HG03135 (cell line): ENCODE data around the gene SPATA32.

Experiments used
- ATAC-seq: cut with Tn5 transposase; IDR thresholded peaks from one replicate; pipeline ENCODE4 v1.9.1; 2021; ENCODE audit warnings: mild to moderate bottlenecking, moderate library complexity; ENCODE audit not compliant: unreplicated experiment

The SPATA32 gene

DNA sequence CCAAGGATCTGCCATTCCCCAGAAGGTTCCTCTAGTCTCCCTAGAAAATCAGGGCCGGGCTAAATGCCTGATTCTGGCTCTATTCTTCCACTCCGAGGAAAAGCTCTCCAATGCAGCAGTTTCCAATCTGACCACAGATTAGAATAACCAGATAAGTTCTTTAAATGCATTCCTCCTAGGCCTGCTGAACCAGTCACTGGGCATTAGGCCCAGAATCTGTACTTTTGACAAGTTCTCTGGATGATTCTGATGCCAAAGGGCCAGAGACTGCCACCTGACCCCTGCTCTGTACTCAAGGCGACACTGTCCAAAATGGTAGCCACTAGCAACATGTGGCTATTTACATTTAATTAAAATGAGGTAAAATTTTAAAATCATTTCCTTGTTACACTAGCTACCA lies 32.6 kb upstream of the SPATA32 start:
- ATAC-seq: no peak

- ATAC-seq: no peak
These were observed 31.7 kb upstream of the SPATA32 start for GRCh38 chr17:45293413-45294211.

GRCh38 chr17:45292696-45293412 lies 31.0 kb upstream of the SPATA32 start:
- no peak for ATAC-seq

DNA sequence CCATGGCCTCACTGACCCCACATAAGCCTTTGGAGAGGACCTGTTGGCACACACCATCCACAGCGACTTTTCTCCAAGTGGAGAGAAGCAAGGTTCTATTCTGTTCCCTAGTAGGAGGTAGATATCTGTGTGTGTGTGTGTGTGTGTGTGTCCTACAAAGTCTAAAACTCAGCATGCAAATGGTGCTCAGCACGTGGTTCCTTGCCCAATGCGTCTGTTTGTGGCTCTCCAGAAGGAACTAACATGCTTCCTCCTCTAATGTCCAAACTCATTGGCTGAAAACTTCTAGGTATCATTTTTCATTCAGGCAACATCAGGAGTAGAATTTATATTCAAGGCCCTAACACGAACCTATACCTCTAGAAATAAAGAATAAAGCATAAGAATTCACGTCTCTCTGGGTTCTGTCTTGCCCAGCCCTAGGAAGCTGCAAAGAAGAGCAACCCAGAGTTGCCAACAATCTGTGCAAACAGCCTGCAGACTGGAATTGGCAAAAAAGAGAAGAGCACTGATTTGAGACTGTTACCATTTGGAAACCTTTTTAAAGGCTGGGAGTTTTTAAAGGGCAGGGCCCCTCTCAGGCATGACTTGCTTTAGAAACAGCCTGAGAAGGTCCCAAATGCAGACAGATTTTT lies 29.4 kb upstream of the SPATA32 start:
- no peak for ATAC-seq

- no peak for ATAC-seq
These were observed 28.4 kb upstream of the SPATA32 start for GRCh38 chr17:45290269-45290765.

GRCh38 chr17:45289301-45290268 lies 27.7 kb upstream of the SPATA32 start:
- no peak for ATAC-seq

DNA sequence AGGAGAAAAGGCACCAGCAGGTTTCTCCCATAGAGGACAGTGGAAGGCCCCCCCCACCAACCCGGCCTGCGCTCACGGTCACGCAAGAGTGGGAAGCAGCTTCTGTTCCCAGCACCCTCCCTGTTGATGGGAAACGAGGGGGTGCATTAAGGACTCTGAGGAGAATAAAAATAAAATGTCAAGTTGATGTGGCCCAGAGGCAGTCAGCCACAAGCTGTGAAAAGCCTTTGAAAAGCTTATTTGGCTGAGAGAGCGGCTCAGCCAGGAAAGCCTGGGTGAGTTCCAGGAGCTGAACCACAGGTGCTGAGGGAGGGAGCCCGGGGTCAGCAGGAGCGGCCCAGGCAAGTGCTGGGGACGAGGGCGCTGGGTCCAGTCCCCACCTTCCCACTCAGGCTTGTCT lies 26.9 kb upstream of the SPATA32 start:
- ATAC-seq: no peak

DNA sequence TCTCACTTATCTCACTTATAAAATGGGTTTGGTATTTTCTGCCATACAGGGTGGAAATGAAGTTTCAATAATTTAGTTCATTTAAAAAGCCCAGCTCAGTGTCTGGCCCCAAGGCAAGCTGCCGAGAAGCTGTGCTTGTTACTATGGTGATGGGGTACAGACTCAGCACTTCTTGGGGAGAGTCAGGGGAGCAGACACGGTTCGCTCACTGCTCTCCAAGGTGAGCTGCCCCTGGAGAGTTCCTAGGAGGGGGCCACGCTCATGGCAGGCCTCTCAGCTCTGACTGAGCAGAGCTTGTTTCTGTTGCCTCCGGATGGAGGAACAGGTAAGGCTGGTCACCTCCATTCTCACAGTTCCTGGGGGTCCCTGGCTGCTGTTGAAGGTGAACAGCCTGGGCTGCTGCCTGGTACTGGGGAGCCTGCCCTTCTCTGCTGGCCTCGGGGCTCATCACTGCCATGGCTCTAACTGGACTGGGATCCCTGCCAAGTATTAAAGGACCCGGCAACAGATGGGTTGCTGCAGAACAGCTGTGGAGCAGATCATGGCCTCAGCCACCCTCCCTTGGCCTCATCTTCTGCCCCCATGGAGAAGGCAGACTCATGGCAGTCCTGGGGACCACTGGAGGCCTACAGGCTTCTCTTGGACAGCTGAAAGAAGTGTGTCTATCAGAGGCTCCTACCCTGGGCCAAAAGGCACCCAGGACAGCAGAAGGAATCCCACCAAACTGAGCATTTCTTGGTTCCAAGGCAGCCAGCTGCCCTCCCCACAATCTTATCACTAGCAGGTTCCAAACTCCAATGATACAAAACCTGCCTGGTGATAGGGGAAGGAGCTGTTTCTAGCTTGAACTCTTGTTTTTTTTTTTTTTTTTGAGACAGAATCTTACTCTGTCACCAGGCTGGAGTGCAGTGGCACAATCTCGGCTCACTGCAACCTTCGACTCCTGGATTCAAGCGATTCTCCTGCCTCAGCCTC lies 25.9 kb upstream of the SPATA32 start:
- no peak for ATAC-seq

GRCh38 chr17:45286286-45286685 lies 24.4 kb upstream of the SPATA32 start:
- ATAC-seq: no peak

GRCh38 chr17:45284176-45285140 lies 22.6 kb upstream of the SPATA32 start:
- no peak for ATAC-seq

DNA sequence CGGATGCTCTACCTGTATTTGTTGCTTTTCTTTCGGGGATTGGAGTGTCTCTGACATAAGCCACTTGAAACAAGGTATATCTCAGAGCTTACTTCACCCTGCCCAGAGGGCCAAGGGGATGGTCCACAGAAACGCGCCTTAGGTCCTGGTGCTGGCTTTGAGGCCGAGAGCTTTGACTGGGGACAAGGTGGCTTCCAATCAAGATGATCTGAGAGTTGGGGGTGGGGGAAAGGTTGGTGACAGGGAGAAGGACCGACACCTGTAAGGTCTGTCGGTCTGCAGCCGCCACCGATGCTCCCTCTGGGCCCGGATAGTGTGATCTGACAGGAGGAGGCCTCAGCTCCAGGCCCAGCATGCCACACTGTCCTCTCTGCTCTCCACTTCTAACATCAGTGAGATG lies 21.8 kb upstream of the SPATA32 start:
- ATAC-seq: no peak

DNA sequence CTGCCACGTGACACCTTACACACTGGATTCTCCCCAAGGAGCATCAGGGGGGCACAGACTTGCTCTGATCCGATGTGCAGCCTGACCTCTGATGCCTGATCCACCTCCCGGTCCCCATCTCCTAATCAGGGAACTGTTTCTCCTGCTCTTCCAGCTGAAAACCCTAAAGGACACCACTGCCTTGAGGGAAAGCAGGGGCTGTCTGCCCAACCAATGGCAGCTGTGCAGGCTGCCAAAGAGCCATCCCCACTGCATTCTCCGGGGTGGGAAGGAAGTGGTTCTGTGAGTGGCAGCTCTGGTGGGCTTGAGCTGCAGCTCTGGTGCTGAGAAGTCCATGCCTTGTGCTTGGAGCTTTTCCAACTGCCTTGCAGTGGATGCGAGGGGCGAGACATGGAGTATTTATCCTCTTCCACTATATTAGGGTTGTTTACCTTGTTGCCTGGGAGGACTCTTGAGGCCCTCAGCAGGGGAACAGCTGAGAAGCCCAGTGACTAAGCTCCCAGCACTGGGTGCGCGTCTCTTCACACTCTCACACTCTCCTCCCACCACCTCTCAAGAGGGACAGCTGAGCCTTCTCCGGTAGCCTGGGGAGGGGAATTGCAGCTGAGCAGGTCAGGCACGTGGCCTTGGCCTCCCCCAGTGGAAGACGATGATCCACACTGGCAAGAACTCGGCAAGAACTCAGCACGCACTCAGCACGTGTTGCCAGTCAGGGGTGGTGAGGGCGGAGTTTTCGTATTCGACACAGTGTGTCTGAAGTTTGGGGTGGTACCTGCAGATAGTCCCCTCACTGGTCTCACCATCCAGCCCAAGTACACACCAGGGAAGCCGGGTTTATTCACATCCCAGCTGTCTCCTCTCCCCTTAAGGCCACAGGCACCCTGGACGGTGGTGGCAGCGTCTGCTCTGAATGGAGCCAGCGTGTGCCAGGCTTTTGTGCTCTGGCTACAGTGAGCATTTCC lies 21.1 kb upstream of the SPATA32 start:
- ATAC-seq: no peak

DNA sequence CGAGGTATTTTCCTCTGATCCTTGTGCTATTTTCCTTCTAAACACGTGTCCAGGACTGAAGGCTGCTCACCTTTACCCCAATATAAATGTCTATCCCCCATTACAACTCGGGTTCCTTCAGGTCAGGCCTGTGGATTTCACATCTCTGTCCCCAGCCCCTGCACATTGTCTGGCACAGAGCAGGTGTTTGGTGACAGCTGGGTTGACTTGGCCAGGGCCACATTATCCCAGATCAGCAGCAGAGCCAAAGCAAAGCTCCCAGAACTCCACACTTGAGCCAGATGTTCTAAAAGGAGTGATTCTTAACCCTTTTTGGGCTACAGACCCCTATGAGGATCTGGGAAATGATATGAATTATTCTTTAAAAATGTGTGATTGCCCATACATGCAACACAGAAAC lies 18.0 kb upstream of the SPATA32 start:
- ATAC-seq: no peak

DNA sequence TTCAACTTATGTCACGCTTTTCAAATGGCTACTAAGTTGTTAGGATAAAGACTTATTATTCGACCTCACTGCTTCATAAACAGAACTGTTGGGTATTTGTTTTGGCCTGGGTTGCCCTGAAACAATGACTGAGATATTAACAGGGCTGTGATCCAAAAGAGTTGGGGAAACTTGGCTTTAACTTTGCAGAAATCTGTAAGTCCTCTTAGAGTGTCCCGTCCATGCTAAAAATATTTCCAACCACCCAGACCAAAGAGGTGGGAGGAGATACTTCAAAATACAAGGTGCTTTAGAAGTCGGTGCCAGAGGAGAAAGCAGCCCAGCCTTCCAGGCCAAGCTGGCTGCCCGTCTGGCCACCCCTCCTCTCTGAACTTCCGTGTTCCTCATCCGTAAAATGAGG lies 16.1 kb upstream of the SPATA32 start:
- no peak for ATAC-seq

DNA sequence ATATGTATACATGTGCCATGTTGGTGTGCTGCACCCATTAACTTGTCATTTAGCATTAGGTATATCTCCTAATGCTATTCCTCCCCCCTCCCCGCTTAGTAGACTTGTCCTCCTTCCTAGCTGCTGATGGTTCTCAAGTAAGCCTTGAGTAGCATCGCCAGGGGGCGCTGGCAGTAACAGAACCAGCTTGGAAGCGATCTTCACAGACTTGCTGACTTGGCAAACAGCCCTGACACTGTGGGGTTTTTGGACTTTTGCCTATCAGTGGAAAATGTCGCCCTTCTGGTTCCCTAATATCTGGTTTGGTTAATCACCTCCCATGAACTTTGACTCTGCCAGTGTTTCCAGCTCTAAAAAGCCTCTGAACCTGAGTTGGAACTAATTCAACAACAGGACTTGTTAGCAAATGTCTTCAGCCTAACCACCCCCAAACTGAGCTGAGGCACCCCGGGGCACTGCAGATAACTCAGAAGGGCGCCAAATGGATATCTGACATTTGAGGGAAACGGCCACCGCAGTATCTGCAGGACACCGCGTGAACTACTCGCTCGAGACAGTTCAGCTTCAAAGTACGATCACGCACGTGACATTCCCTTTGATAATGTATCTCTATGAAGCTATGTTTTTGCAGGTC lies 15.4 kb upstream of the SPATA32 start:
- ATAC-seq: no peak

DNA sequence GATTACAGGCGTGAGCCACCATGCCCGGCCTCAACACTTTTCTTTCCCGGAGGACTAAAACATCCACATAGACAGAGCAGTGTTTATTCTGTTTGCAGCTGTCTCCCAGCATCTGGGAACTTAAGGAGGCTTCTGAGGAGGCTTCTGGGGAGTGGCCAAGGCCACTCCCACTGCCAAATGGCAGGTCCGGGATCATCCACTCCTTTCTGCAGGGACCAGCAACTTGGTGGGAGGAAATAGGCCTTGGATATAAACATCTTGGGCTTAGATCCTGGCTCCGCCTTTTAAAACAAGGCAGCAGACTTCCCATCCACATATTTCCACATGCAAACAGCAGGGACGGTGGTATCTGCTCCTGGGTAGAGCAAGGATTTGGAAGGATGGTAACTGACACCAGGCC lies 14.1 kb upstream of the SPATA32 start:
- no peak for ATAC-seq

GRCh38 chr17:45274033-45274432 lies 12.1 kb upstream of the SPATA32 start:
- ATAC-seq: no peak
